A549 treated with DMSO at 1 μM for 4 hours (cell line): Measurements from ENCODE around the gene EPPIN. TPM values are rescaled to one million over a fixed set of nuclear protein-coding genes. Genes with fewer than 3 reads are reported as not detected.

Source experiments
- total RNA-seq: library from RNA; stranded (reverse); fragments of 200-300 nt; extraction: Qiagen RNA extraction; gene quantifications from 5 replicates; pipeline ENCODE4 v1.2.3, GENCODE V29; 2022; ENCODE audit warnings: low read depth

EPPIN gene
- total RNA-seq, result not detected in 5 replicates

GRCh38 chr20:45547206-45547770, at the start of gene EPPIN:
EPPIN (minus strand) TSS chr20:45547401; CDS start chr20:45547357, 44 bp downstream.

GRCh38 chr20:45579184-45579583, 32.0 kb upstream of the EPPIN start, which contains the start of gene WFDC8:
WFDC8 (minus strand) TSS chr20:45579284; CDS start chr20:45579247, 37 bp downstream.

GRCh38 chr20:45539382-45539781, 7.8 kb downstream of the EPPIN start, which contains the start of gene WFDC6:
WFDC6 (minus strand) TSS chr20:45539482; CDS start chr20:45539407, 75 bp downstream.

GRCh38 chr20:45515147-45515913, 31.9 kb downstream of the EPPIN start, which contains the start of gene SPINT3:
SPINT3 (minus strand) TSS chr20:45515622; CDS start chr20:45515608, 14 bp downstream.

Other genes starting within 250 kb of the EPPIN start
- not detected in 5 replicates for gene RBPJL, start 240.6 kb downstream of the EPPIN start, total RNA-seq
- 0.09 to 0.14 TPM (median 0.13 TPM) in 4 of 5 replicates, not detected in the other for gene MATN4, start 239.1 kb downstream of the EPPIN start, total RNA-seq
- gene SDC4, start 199.0 kb downstream of the EPPIN start, total RNA-seq, result 120 to 180 TPM (median 141 TPM) in 5 replicates
- 28.1 to 35.6 TPM (median 34.4 TPM) in 5 replicates for gene SYS1, start 184.2 kb downstream of the EPPIN start, total RNA-seq
- not detected in 5 replicates for gene TP53TG5, start 169.1 kb downstream of the EPPIN start, total RNA-seq
- gene DBNDD2, start 139.1 kb downstream of the EPPIN start, total RNA-seq, result 24.5 to 28.8 TPM (median 25.3 TPM) in 5 replicates
- 89.3 to 101 TPM (median 93.2 TPM) in 5 replicates for gene PIGT, start 131.3 kb downstream of the EPPIN start, total RNA-seq
- 0.15 to 0.19 TPM in 2 of 5 replicates, not detected in the others for gene WFDC2, start 77.6 kb downstream of the EPPIN start, total RNA-seq
- gene SPINT3, start 31.8 kb downstream of the EPPIN start, total RNA-seq, result not detected in 5 replicates
- not detected in 5 replicates for gene WFDC6, start 7.9 kb downstream of the EPPIN start, total RNA-seq
- not detected in 5 replicates for gene WFDC8, start 31.9 kb upstream of the EPPIN start, total RNA-seq
- not detected in 5 replicates for gene WFDC10A, start 82.3 kb upstream of the EPPIN start, total RNA-seq
- gene WFDC9, start 83.9 kb upstream of the EPPIN start, total RNA-seq, result not detected in 5 replicates
- gene WFDC11, start 122.8 kb upstream of the EPPIN start, total RNA-seq, result not detected in 5 replicates
- gene WFDC13, start 154.6 kb upstream of the EPPIN start, total RNA-seq, result not detected in 5 replicates
- gene WFDC10B, start 157.6 kb upstream of the EPPIN start, total RNA-seq, result not detected in 5 replicates
- not detected in 5 replicates for gene SPINT4, start 174.9 kb upstream of the EPPIN start, total RNA-seq
- gene WFDC3, start 244.5 kb upstream of the EPPIN start, total RNA-seq, result 0.23 TPM in 1 of 5 replicates, not detected in the others
- 30.7 to 37.6 TPM (median 36.3 TPM) in 5 replicates for gene DNTTIP1, start 244.6 kb upstream of the EPPIN start, total RNA-seq